ENCODE data around the gene CES4A. TPM values are rescaled to one million over a fixed set of nuclear protein-coding genes. Genes with fewer than 3 reads are reported as not detected.
A peak's percentile ranks its signal among the peaks of the same experiment; 100 is the strongest.
"Not testable (repeated sequence)": the region's sequence is repeated elsewhere in the genome, so short reads cannot be mapped to it uniquely, and the experiment has no call there.

The CES4A gene
- total RNA-seq, 1 experiment from 2014 or later = not detected

- H3K9me3 ChIP-seq (replicated peaks); H3K27me3 ChIP-seq (replicated peaks); H3K27ac ChIP-seq; H3K4me3 ChIP-seq; H3K4me1 ChIP-seq (replicated peaks): not testable (repeated sequence)
- peaks cover 83% of the 10 kb centered on the region for H3K36me3 ChIP-seq
- DNase-seq (ENCODE audit: low read depth in 1 of 2, low spot score in 2 of 2) = peak in 1 of 2 experiments; percentile 29
Measured at GRCh38 chr16:67041520-67041919, 53.1 kb downstream of the CES4A start.

DNA sequence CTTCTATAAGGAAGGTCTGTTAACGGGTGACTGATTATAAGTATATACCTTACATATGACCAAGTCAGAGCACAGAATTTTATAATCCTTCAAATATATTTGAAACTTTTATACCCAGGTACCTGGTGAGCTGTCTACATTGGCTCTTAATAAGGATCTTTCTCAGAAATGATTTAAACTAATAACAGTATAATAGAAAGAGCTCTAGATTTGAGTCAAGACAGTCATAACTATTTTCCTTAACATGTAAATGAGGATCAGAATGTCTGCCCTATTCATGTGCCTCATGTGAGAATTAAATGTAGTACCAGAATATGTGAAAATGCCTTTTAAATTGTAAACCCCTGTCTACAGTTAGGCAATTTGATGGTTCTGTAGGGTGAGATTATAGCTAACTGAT is 55.0 kb downstream of the CES4A start:
- no peaks in the 10 kb centered on the region for H3K27me3 ChIP-seq (replicated peaks)

DNA sequence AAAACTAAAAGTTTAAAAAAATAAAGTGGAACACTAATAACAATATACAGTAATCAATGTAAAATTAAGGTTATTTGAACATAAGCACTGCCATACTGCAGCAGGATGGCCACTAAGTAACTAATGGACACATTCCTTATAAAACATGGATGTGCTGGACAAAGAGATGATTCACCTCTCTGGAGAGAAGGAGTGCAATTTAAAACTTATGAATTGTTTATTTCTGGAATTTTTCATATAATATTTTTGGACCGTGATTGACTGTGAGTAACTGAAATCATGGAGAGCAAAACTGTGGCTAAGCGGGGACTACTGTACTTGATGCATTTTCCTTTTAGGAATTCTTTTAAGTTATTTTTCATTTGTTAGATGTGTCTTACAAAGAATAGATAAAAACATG is 62.4 kb downstream of the CES4A start:
- Histone ChIP-seq H3K27me3 (replicated peaks) (no peaks in the 10 kb centered on the region), H3K9me3 (replicated peaks) (no peaks in the 10 kb centered on the region), H3K27ac (no peak overlapping the region), H3K4me3 (no peak overlapping the region), H3K36me3 (peaks cover 33% of the 10 kb centered on the region), H3K4me1 (replicated peaks) (peaks cover 25% of the 10 kb centered on the region)
- DNase-seq (ENCODE audit: low read depth in 1 of 2, low spot score in 2 of 2) = no peak

More for the DNA sequence above, 55.0 kb downstream of the CES4A start:
- Histone ChIP-seq H3K36me3 (peaks cover 77% of the 10 kb centered on the region), H3K4me1 (replicated peaks) (peaks cover 8% of the 10 kb centered on the region; the same call in 1 of the 2 replicates), H3K9me3 (replicated peaks) (no peaks in the 10 kb centered on the region), H3K4me3 (no peak overlapping the region), H3K27ac (no peak overlapping the region)
- no peak for DNase-seq (ENCODE audit: low read depth in 1 of 2, low spot score in 2 of 2)

- no peaks in the 10 kb centered on the region for H3K27me3 ChIP-seq (replicated peaks)
- no peak for DNase-seq (ENCODE audit: low read depth in 1 of 2, low spot score in 2 of 2)
- no peak overlapping the region for H3K27ac ChIP-seq
- peaks cover 40% of the 10 kb centered on the region for H3K4me1 ChIP-seq (replicated peaks)
- peaks cover 19% of the 10 kb centered on the region for H3K36me3 ChIP-seq
- H3K4me3 ChIP-seq = no peak overlapping the region
- no peaks in the 10 kb centered on the region for H3K9me3 ChIP-seq (replicated peaks)
Measured at GRCh38 chr16:67052399-67052798, 64.0 kb downstream of the CES4A start.

GRCh38 chr16:67053767-67054334 is 65.5 kb downstream of the CES4A start:
- Histone ChIP-seq H3K4me1 (replicated peaks) (peaks cover 40% of the 10 kb centered on the region), H3K27me3 (replicated peaks) (no peaks in the 10 kb centered on the region)
- peak in 1 of 2 experiments; percentile 36 for DNase-seq (ENCODE audit: low read depth in 1 of 2, low spot score in 2 of 2)

DNA sequence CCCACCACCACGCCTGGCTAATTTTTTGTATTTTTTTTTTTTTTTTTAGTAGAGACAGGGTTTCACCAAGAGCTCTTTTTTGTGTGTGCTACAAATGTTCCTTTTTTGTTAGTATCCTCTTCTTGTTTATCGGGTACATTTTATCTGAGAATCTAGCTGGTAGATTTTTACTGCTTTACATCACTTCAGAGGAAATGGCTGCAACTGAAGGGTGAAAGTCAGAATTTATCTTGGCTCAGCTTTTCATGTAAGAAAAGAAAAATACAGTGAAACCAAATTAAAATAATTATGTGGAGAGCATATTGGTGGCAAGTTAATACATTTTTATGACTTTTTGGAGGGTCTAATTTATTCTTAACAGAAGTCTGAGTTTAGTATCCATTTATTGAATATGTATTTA is 66.5 kb downstream of the CES4A start:
- H3K27ac ChIP-seq = peak overlapping the region; percentile 68

More at GRCh38 chr16:67053767-67054334, 65.5 kb downstream of the CES4A start:
- no peak overlapping the region for H3K4me3 ChIP-seq
- peaks cover 15% of the 10 kb centered on the region for H3K36me3 ChIP-seq
- peak overlapping the region; percentile 68 for H3K27ac ChIP-seq
- no peaks in the 10 kb centered on the region for H3K9me3 ChIP-seq (replicated peaks)

GRCh38 chr16:67055712-67056487 is 67.5 kb downstream of the CES4A start:
- H3K9me3 ChIP-seq (replicated peaks) = no peaks in the 10 kb centered on the region
- H3K27ac ChIP-seq = peak overlapping the region; percentile 68
- H3K36me3 ChIP-seq = peaks cover 14% of the 10 kb centered on the region
- peaks cover 40% of the 10 kb centered on the region for H3K4me1 ChIP-seq (replicated peaks)
- peak; percentile 75 to 90 for DNase-seq (ENCODE audit: low read depth in 1 of 2, low spot score in 2 of 2)
- no peak overlapping the region for H3K4me3 ChIP-seq
- no peaks in the 10 kb centered on the region for H3K27me3 ChIP-seq (replicated peaks)

More for the DNA sequence above, 66.5 kb downstream of the CES4A start:
- no peak for DNase-seq (ENCODE audit: low read depth in 1 of 2, low spot score in 2 of 2)
- Histone ChIP-seq H3K9me3 (replicated peaks) (no peaks in the 10 kb centered on the region), H3K36me3 (peaks cover 11% of the 10 kb centered on the region), H3K4me3 (no peak overlapping the region), H3K27me3 (replicated peaks) (no peaks in the 10 kb centered on the region), H3K4me1 (replicated peaks) (peaks cover 40% of the 10 kb centered on the region)

Other genes starting within 250 kb of the CES4A start
- 89.0 and 101 TPM in 2 replicates for gene DYNC1LI2, start 237.0 kb upstream of the CES4A start, total RNA-seq (2014; rRNA removed; shearing (Covaris generic))
- 0.05 TPM in 1 of 2 replicates, not detected in the other for gene TERB1, start 187.0 kb upstream of the CES4A start, total RNA-seq (2014; rRNA removed; shearing (Covaris generic))
- gene NAE1, start 157.6 kb upstream of the CES4A start, total RNA-seq (2014; rRNA removed; shearing (Covaris generic)) = 78.8 and 80.9 TPM in 2 replicates
- not detected in 2 replicates for gene CA7, start 144.2 kb upstream of the CES4A start, total RNA-seq (2014; rRNA removed; shearing (Covaris generic))
- gene PDP2, start 108.1 kb upstream of the CES4A start, total RNA-seq (2014; rRNA removed; shearing (Covaris generic)) = 2.3 and 5.0 TPM in 2 replicates
- not detected in 2 replicates for gene CDH16, start 69.7 kb upstream of the CES4A start, total RNA-seq (2014; rRNA removed; shearing (Covaris generic))
- gene RRAD, start 63.1 kb upstream of the CES4A start, total RNA-seq (2014; rRNA removed; shearing (Covaris generic)) = 0.16 and 0.39 TPM in 2 replicates
- gene CIAO2B, start 54.2 kb upstream of the CES4A start, total RNA-seq (2014; rRNA removed; shearing (Covaris generic)) = 93.0 and 149 TPM in 2 replicates
- gene CES2, start 53.1 kb upstream of the CES4A start, total RNA-seq (2014; rRNA removed; shearing (Covaris generic)) = 15.6 and 21.9 TPM in 2 replicates
- gene CES3, start 27.3 kb upstream of the CES4A start, total RNA-seq (2014; rRNA removed; shearing (Covaris generic)) = not detected in 2 replicates
- gene CBFB, start 40.6 kb downstream of the CES4A start, total RNA-seq (2014; rRNA removed; shearing (Covaris generic)) = 170 and 181 TPM in 2 replicates
- 18.7 and 28.8 TPM in 2 replicates for gene PHAF1, start 121.4 kb downstream of the CES4A start, total RNA-seq (2014; rRNA removed; shearing (Covaris generic))
- 34.5 and 36.1 TPM in 2 replicates for gene B3GNT9, start 162.4 kb downstream of the CES4A start, total RNA-seq (2014; rRNA removed; shearing (Covaris generic))
- 25.5 and 46.7 TPM in 2 replicates for gene TRADD, start 171.3 kb downstream of the CES4A start, total RNA-seq (2014; rRNA removed; shearing (Covaris generic))
- gene FBXL8, start 171.4 kb downstream of the CES4A start, total RNA-seq (2014; rRNA removed; shearing (Covaris generic)) = 11.7 and 24.2 TPM in 2 replicates
- 3.9 and 12.8 TPM in 2 replicates for gene HSF4, start 176.2 kb downstream of the CES4A start, total RNA-seq (2014; rRNA removed; shearing (Covaris generic))
- gene NOL3, start 181.9 kb downstream of the CES4A start, total RNA-seq (2014; rRNA removed; shearing (Covaris generic)) = 24.1 and 29.7 TPM in 2 replicates
- 8.1 and 11.3 TPM in 2 replicates for gene MATCAP1, start 195.4 kb downstream of the CES4A start, total RNA-seq (2014; rRNA removed; shearing (Covaris generic))
- gene EXOC3L1, start 201.5 kb downstream of the CES4A start, total RNA-seq (2014; rRNA removed; shearing (Covaris generic)) = not detected in 2 replicates
- gene E2F4, start 203.6 kb downstream of the CES4A start, total RNA-seq (2014; rRNA removed; shearing (Covaris generic)) = 77.0 and 93.8 TPM in 2 replicates
- gene ELMO3, start 210.5 kb downstream of the CES4A start, total RNA-seq (2014; rRNA removed; shearing (Covaris generic)) = 0.72 and 1.1 TPM in 2 replicates
- gene TMEM208, start 238.5 kb downstream of the CES4A start, total RNA-seq (2014; rRNA removed; shearing (Covaris generic)) = 38.7 and 38.9 TPM in 2 replicates